Measurements from ENCODE around the gene ATF3. TPM values are rescaled to one million over a fixed set of nuclear protein-coding genes. Genes with fewer than 3 reads are reported as not detected.

ATF3 gene
- total and polyA plus RNA-seq, 3 experiments from 2014 or later, result 58.8 to 59.0 TPM; not detected in 1

DNA sequence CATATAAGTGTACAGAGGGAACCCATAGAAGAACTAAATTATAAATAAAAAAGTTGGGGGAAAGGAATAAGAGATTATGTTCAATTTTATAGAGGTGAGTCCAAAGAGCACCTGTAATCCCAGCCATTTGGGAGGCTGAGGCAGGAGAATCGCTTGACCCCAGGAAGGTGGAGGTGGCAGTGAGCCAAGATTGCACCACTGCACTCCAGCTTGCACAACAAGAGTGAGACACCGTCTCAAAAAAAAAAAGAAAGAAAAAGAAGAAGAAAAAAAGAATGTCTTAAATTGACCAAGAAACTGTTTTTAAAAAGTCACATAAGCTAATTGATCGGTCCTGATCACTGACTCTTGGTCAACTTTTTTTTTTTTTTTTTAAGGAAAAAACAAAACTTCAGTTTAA is 19.1 kb upstream of the ATF3 start:
- no peaks in the 10 kb centered on the region for H3K36me3 ChIP-seq (ENCODE audit: insufficient read depth, low read length)
- H3K36me3 Mint-ChIP-seq, result no peaks in the 10 kb centered on the region
- ChIA-PET POLR2A (no interaction called here), CTCF (no interaction called here)
- no peak overlapping the region for H3K27ac Mint-ChIP-seq
- H3K4me1 Mint-ChIP-seq, result no peaks in the 10 kb centered on the region
- H3K27me3 ChIP-seq (ENCODE audit: insufficient read depth, low read length, poor library complexity, severe bottlenecking), result peaks cover 24% of the 10 kb centered on the region
- no peak overlapping the region for H3K4me3 ChIP-seq (ENCODE audit: low read length)
- H3K9me3 Mint-ChIP-seq, result no peaks in the 10 kb centered on the region
- H3K4me3 Mint-ChIP-seq, result no peak overlapping the region
- no peak for DNase-seq
- H3K4me1 ChIP-seq (ENCODE audit: insufficient read depth, low read length), result no peaks in the 10 kb centered on the region
- no peaks in the 10 kb centered on the region for H3K9me3 ChIP-seq (ENCODE audit: low read length)
- no peak overlapping the region for H3K27ac ChIP-seq (ENCODE audit: low read depth, low read length)
- H3K27me3 Mint-ChIP-seq, result peaks cover 15 to 63% of the 10 kb centered on the region in 2 donors

DNA sequence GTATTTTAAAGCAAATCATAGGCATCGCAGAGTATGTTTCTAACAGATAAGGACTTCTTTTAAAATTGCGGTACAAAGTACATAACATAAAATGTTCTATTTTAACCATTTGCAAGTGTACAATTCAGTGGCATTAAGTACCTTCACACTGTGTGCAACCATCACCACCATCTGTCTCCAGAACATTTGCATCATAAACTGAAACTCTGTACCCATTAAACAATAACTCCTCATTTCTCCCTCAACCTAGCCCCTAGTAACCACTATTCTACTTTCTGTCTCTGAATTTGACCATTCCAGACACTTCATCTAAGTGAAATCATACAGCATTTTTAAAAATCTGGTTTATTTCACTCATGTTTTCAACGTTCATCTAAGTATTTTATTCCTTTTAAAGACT is 16.6 kb upstream of the ATF3 start:
- Mint-ChIP-seq H3K4me3 (no peak overlapping the region), H3K27ac (no peak overlapping the region), H3K4me1 (peaks cover 11 to 16% (median 16%) of the 10 kb centered on the region in 3 donors), H3K9me3 (no peaks in the 10 kb centered on the region), H3K27me3 (peaks cover 8 to 41% of the 10 kb centered on the region in 2 donors), H3K36me3 (no peaks in the 10 kb centered on the region)
- no peak for DNase-seq
- Histone ChIP-seq H3K4me1 (ENCODE audit: insufficient read depth, low read length) (peaks cover 15% of the 10 kb centered on the region), H3K27ac (ENCODE audit: low read depth, low read length) (no peak overlapping the region), H3K36me3 (ENCODE audit: insufficient read depth, low read length) (no peaks in the 10 kb centered on the region), H3K27me3 (ENCODE audit: insufficient read depth, low read length, poor library complexity, severe bottlenecking) (peaks cover 11% of the 10 kb centered on the region), H3K4me3 (ENCODE audit: low read length) (no peak overlapping the region), H3K9me3 (ENCODE audit: low read length) (no peaks in the 10 kb centered on the region)
- ChIA-PET POLR2A (no interaction called here), CTCF (interaction anchor here (0.6 kb wide), 1 partner anchor 66 kb away, joined by 4 read pairs; no protein-coding TSS in a partner anchor)

DNA sequence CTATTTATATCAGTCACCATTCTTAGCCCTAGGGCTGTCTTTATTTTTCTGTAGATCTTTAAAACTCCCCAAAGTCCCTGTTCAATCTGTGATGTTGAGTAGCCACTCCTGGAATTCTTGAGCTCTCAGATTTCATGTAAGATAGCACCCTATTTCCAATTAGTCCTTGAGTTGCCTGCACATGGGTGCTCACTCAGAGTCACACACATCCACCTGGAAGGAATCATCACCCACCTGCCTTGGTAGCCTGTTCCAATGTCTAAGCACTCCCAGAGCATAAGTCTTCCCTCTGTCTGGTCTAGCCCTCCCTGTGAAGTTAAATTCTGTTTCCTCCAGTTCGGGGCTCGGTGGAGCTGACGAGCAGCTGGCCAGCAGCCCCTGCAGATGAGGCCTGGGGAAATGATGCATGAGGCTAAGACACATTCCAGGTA is 14.7 kb upstream of the ATF3 start:
- Mint-ChIP-seq H3K27me3 (peaks cover 10 to 22% of the 10 kb centered on the region in 2 donors), H3K27ac (no peak overlapping the region), H3K9me3 (no peaks in the 10 kb centered on the region), H3K36me3 (no peaks in the 10 kb centered on the region), H3K4me1 (peaks cover 11 to 18% (median 17%) of the 10 kb centered on the region in 3 donors), H3K4me3 (no peak overlapping the region)
- H3K4me1 ChIP-seq (ENCODE audit: insufficient read depth, low read length), result peaks cover 15% of the 10 kb centered on the region
- CTCF ChIA-PET, result interaction anchor here (1.4 to 1.6 kb wide), 2 partner anchors 14 to 117 kb away, joined by 3 to 6 read pairs; partner anchors contain the start of gene ATF3
- H3K9me3 ChIP-seq (ENCODE audit: low read length), result no peaks in the 10 kb centered on the region
- H3K4me3 ChIP-seq (ENCODE audit: low read length), result no peak overlapping the region
- no peaks in the 10 kb centered on the region for H3K36me3 ChIP-seq (ENCODE audit: insufficient read depth, low read length)
- POLR2A ChIA-PET, result no interaction called here
- H3K27ac ChIP-seq (ENCODE audit: low read depth, low read length), result no peak overlapping the region
- no peaks in the 10 kb centered on the region for H3K27me3 ChIP-seq (ENCODE audit: insufficient read depth, low read length, poor library complexity, severe bottlenecking)
- DNase-seq, result no peak

DNA sequence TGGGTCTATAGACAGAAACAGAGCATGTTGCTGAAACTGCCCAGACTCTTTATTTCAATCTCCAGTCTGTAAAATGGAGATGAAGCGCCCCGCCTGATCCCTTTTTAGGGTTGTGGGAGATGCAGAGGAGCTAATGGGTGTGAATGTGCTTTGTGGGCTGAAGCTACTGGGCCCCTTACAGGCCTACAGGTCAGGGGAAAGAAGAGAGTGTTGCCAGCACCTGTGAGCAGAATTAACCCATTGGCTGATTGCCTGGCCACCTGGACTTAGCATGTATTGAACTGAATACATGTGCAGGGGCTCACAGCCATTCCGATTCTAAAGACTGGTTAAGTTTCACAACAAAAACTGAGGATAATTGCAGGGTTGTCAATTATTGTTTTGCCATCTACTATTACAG is 13.9 kb upstream of the ATF3 start:
- ChIA-PET POLR2A (no interaction called here), CTCF (interaction anchor here (1.4 to 1.6 kb wide), 2 partner anchors 13 to 118 kb away, joined by 3 to 6 read pairs; partner anchors contain the start of gene ATF3)
- peaks cover 12 to 19% of the 10 kb centered on the region in 2 donors for H3K27me3 Mint-ChIP-seq
- peaks cover 11 to 18% (median 17%) of the 10 kb centered on the region in 3 donors for H3K4me1 Mint-ChIP-seq
- no peaks in the 10 kb centered on the region for H3K9me3 Mint-ChIP-seq
- H3K36me3 Mint-ChIP-seq, result no peaks in the 10 kb centered on the region
- Histone ChIP-seq H3K27ac (ENCODE audit: low read depth, low read length) (no peak overlapping the region), H3K4me3 (ENCODE audit: low read length) (no peak overlapping the region), H3K4me1 (ENCODE audit: insufficient read depth, low read length) (peaks cover 15% of the 10 kb centered on the region), H3K27me3 (ENCODE audit: insufficient read depth, low read length, poor library complexity, severe bottlenecking) (no peaks in the 10 kb centered on the region), H3K36me3 (ENCODE audit: insufficient read depth, low read length) (no peaks in the 10 kb centered on the region), H3K9me3 (ENCODE audit: low read length) (no peaks in the 10 kb centered on the region)
- DNase-seq, result no peak
- H3K27ac Mint-ChIP-seq, result peak overlapping the region in 1 of 8 donors; percentile 32
- H3K4me3 Mint-ChIP-seq, result no peak overlapping the region

DNA sequence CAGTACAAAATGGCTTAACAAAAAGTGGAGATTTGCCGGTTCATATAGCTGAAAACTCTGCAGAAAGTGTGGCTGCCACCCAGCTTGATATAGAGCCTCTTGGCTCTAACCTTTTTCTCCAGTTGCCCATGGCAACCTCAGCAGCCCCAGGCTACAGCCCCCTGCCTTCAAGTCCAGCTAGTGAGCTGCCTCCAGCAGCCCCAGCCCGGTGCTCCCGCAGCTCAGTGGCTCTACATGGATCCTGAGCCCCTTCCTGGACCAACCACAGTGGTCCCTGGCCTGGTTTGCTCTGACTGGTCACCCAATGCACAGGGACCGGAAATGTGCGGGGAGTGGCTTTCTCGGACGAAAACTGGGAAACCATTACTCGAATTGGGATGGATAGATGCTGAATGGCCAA is 13.3 kb upstream of the ATF3 start:
- H3K36me3 ChIP-seq (ENCODE audit: insufficient read depth, low read length), result no peaks in the 10 kb centered on the region
- H3K4me3 ChIP-seq (ENCODE audit: low read length), result no peak overlapping the region
- Mint-ChIP-seq H3K36me3 (no peaks in the 10 kb centered on the region), H3K27me3 (peaks cover 12 to 23% of the 10 kb centered on the region in 2 donors), H3K9me3 (no peaks in the 10 kb centered on the region), H3K4me3 (peak overlapping the region in 2 of 7 donors; percentile 5 to 57), H3K4me1 (peaks cover 11 to 18% (median 17%) of the 10 kb centered on the region in 3 donors), H3K27ac (peak overlapping the region in 3 of 8 donors; percentile 27 to 93 (median 91))
- POLR2A ChIA-PET, result no interaction called here
- CTCF ChIA-PET, result interaction anchor here (1.6 kb wide), 1 partner anchor 12 kb away, joined by 6 read pairs; the partner anchor contains the start of gene ATF3
- H3K9me3 ChIP-seq (ENCODE audit: low read length), result no peaks in the 10 kb centered on the region
- H3K4me1 ChIP-seq (ENCODE audit: insufficient read depth, low read length), result peaks cover 15% of the 10 kb centered on the region
- no peaks in the 10 kb centered on the region for H3K27me3 ChIP-seq (ENCODE audit: insufficient read depth, low read length, poor library complexity, severe bottlenecking)
- no peak overlapping the region for H3K27ac ChIP-seq (ENCODE audit: low read depth, low read length)
- DNase-seq, result no peak

DNA sequence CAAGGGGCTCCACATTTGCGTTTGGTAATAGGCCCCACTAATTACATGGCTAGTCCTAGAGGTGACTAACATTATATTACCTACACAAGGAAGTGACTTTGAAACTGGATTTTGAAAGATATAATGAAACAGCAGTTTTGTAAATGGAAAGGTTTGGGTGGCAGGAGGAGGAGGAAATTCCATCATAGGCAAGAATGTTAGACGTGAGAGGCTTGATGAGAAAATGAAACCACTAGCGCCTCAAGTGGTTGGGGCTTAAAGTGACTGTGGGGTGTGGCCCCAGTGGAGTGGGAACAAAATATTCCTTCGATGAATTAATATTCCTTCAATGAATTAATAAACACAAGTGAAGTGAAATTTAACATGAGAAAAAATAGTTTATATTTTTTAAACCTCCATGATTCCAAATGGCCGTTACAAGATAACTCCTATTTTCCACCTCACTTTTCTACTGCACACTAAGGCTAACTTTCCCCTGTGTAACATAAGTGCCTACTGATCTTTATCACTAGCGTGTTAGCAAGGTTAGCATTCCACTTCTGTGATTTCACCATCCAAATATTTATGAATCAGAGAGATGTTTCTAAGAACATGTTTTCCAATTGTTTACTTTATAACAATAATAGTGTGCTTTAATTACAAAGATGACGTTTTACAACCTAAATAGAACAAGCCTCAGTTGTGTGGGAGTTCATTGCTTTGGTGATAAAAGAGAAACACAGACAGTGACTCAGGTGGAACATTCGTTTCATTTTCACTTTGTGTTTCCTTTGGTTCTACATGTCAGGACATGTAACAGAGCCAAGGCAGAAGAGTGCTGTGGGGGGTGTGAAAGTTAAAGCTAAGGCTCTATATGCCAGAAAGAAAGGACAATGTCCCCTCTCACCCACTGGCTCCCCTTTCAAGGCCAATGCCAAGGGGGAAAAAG is 12.5 kb upstream of the ATF3 start:
- Histone ChIP-seq H3K27ac (ENCODE audit: low read depth, low read length) (peak overlapping the region; percentile 34), H3K4me1 (ENCODE audit: insufficient read depth, low read length) (peaks cover 15% of the 10 kb centered on the region), H3K27me3 (ENCODE audit: insufficient read depth, low read length, poor library complexity, severe bottlenecking) (no peaks in the 10 kb centered on the region), H3K4me3 (ENCODE audit: low read length) (peak overlapping the region; percentile 41), H3K36me3 (ENCODE audit: insufficient read depth, low read length) (no peaks in the 10 kb centered on the region), H3K9me3 (ENCODE audit: low read length) (no peaks in the 10 kb centered on the region)
- H3K36me3 Mint-ChIP-seq, result no peaks in the 10 kb centered on the region
- H3K4me1 Mint-ChIP-seq, result peaks cover 11 to 18% (median 17%) of the 10 kb centered on the region in 3 donors
- H3K27me3 Mint-ChIP-seq, result peaks cover 13 to 22% of the 10 kb centered on the region in 2 donors
- no peaks in the 10 kb centered on the region for H3K9me3 Mint-ChIP-seq
- ChIA-PET POLR2A (interaction anchor here (0.6 to 2.2 kb wide), 3 partner anchors 12 to 38 kb away, joined by 3 to 16 read pairs (median 4); partner anchors contain the start of gene ATF3), CTCF (interaction anchor here (1.0 kb wide), 1 partner anchor 119 kb away, joined by 3 read pairs; no protein-coding TSS in a partner anchor)
- H3K27ac Mint-ChIP-seq, result peak overlapping the region; percentile 27 to 93 (median 89)
- peak in 3 of 5 donors; percentile 24 to 62 (median 62) for DNase-seq
- peak overlapping the region; percentile 43 to 78 (median 75) for H3K4me3 Mint-ChIP-seq

DNA sequence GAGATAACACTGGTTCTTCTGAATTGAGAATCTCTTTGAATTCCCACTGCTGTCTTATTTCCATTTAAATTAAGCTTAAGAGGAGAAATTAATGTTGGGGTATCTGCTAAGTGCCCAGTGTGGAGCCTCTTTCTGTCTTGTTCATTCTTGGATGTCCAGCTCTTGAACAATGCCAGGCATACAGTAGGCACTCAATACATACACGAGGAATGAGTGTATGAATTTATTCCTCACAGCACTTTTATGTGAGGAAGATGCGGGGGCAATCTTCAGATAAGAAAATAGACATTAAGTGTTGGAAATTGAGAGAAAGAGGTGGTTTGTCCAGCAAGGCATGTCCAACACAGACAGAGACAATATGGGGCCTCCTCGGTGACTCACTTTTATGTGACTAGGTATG is 11.8 kb upstream of the ATF3 start:
- peak overlapping the region in 6 of 8 donors; percentile 65 to 92 (median 88) for H3K27ac Mint-ChIP-seq
- H3K36me3 Mint-ChIP-seq, result no peaks in the 10 kb centered on the region
- ChIA-PET POLR2A (interaction anchor here (1.9 to 2.2 kb wide), 2 partner anchors 11 to 38 kb away, joined by 4 to 16 read pairs; partner anchors contain the start of gene ATF3), CTCF (interaction anchor here (1.0 kb wide), 1 partner anchor 120 kb away, joined by 3 read pairs; no protein-coding TSS in a partner anchor)
- H3K27me3 ChIP-seq (ENCODE audit: insufficient read depth, low read length, poor library complexity, severe bottlenecking), result no peaks in the 10 kb centered on the region
- H3K4me3 ChIP-seq (ENCODE audit: low read length), result no peak overlapping the region
- H3K27me3 Mint-ChIP-seq, result peaks cover 13 to 22% of the 10 kb centered on the region in 2 donors
- no peaks in the 10 kb centered on the region for H3K9me3 ChIP-seq (ENCODE audit: low read length)
- H3K4me1 Mint-ChIP-seq, result peaks cover 11 to 18% (median 17%) of the 10 kb centered on the region in 3 donors
- no peaks in the 10 kb centered on the region for H3K9me3 Mint-ChIP-seq
- no peak for DNase-seq
- H3K4me3 Mint-ChIP-seq, result peak overlapping the region in 4 of 7 donors; percentile 74 to 78 (median 76)
- peaks cover 15% of the 10 kb centered on the region for H3K4me1 ChIP-seq (ENCODE audit: insufficient read depth, low read length)
- no peak overlapping the region for H3K27ac ChIP-seq (ENCODE audit: low read depth, low read length)
- H3K36me3 ChIP-seq (ENCODE audit: insufficient read depth, low read length), result no peaks in the 10 kb centered on the region

Data from CD8-positive, alpha-beta memory T cell (primary cell).